Lower lobe of right lung (tissue), 2 donors: ENCODE measurements around the gene ERCC3. TPM values are rescaled to one million over a fixed set of nuclear protein-coding genes. Genes with fewer than 3 reads are reported as not detected.

Experiments used
- ATAC-seq, 2 donors: fragments of 200-7000 bp; cut with Tn5 transposase; one replicate each; pipeline ENCODE4 v1.9.1; 2020 to 2022; ENCODE audit warnings: mild to moderate bottlenecking in 2 of 2, moderate library complexity in 2 of 2
- DNase-seq: peaks from one replicate; pipeline ENCODE4 v3.0.0-alpha.2; 2020
- H3K27ac ChIP-seq: fragments of 200-600 bp; one replicate; pipeline ENCODE4 v1.8.0; 2022
- H3K27me3 ChIP-seq: fragments of 200-600 bp; one replicate; pipeline ENCODE4 v1.8.0; 2022; ENCODE audit warnings: low read depth
- H3K36me3 ChIP-seq: fragments of 200-600 bp; one replicate; pipeline ENCODE4 v1.8.0; 2022; ENCODE audit warnings: mild to moderate bottlenecking
- H3K4me1 ChIP-seq: fragments of 200-600 bp; one replicate; pipeline ENCODE4 v1.8.0; 2022
- H3K4me3 ChIP-seq: fragments of 200-600 bp; one replicate; pipeline ENCODE4 v1.8.0; 2022; ENCODE audit warnings: mild to moderate bottlenecking
- H3K9me3 ChIP-seq: fragments of 200-600 bp; one replicate; pipeline ENCODE4 v1.8.0; 2022
- intact Hi-C: fragments of 100-400 bp; cut with DNase I; formaldehyde crosslinking; loops from one replicate; pipeline ENCODE4 v1.11.0; 2022
- total RNA-seq: library from RNA; stranded (reverse); fragmentation: NEBNext Ultra II Directional; extraction: Animal tissue kit (Norgen Biotek cat#: 25700); gene quantifications from one replicate; pipeline ENCODE4 v1.2.1, GENCODE V29; 2021
- TF ChIP-seq, protein P1 (sequence below): fragments of 200-600 bp; IDR thresholded peaks from one replicate; pipeline ENCODE4 v1.8.0; 2022; ENCODE audit warnings: antibody characterized with exemption, mild to moderate bottlenecking
- donor health status: DM: no; HTN: yes; CAD: no; lungs with severe emphysema.

Gene ERCC3
- total RNA-seq, 1 donor from 2014 or later = 34.7 TPM

DNA sequence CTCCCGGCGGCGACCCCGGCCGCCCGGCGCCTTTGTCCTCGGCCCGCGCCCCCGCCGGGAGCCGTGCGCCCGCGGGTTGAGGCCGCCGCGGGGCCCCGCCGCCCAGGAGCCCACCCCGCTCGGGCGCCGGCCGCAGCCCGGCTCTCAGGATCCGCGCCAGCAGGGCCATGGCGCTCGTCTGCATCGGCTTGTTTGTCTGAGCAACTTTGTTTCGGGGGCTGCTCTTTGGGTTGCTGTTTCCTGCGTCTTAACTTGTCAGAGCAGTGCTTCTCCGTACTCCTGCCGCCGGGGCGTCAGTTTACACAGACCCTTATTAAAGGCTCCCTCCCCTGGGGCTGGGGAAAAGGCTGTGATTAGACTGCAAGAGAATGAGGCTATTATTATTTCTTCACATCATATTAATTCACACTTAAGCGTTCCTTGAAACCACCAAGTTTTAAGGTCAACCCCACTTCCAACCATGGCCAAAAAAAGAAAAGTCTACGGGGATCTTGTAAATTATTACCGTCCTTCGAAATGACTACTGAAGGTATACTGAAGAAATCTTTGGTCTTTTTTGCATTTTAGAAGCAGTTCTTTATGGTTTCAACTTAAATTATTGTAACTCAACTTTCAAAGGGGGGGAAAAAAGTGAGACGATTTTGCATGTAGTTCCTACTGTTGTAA lies 73.7 kb downstream of the ERCC3 start, which contains the start of gene CYP27C1:
TSS of gene CYP27C1 (minus strand) at position 198 of the 666 bp plus-strand sequence. CDS start at position 169, 29 bp downstream.
- peaks cover 57% of the 10 kb centered on the region for H3K27me3 ChIP-seq
- intact Hi-C loops = no loop called here
- no peaks in the 10 kb centered on the region for H3K9me3 ChIP-seq
- peak within 1 kb of the TSS; percentile 49 for H3K4me3 ChIP-seq
- ATAC-seq = peak; percentile 21 to 45
- no peak within 1 kb of the TSS for H3K27ac ChIP-seq
- TF ChIP-seq, protein P1, sequence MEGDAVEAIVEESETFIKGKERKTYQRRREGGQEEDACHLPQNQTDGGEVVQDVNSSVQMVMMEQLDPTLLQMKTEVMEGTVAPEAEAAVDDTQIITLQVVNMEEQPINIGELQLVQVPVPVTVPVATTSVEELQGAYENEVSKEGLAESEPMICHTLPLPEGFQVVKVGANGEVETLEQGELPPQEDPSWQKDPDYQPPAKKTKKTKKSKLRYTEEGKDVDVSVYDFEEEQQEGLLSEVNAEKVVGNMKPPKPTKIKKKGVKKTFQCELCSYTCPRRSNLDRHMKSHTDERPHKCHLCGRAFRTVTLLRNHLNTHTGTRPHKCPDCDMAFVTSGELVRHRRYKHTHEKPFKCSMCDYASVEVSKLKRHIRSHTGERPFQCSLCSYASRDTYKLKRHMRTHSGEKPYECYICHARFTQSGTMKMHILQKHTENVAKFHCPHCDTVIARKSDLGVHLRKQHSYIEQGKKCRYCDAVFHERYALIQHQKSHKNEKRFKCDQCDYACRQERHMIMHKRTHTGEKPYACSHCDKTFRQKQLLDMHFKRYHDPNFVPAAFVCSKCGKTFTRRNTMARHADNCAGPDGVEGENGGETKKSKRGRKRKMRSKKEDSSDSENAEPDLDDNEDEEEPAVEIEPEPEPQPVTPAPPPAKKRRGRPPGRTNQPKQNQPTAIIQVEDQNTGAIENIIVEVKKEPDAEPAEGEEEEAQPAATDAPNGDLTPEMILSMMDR = no peak
- H3K4me1 ChIP-seq = peaks cover 15% of the 10 kb centered on the region
- no peak for DNase-seq
- H3K36me3 ChIP-seq = no peaks in the 10 kb centered on the region

DNA sequence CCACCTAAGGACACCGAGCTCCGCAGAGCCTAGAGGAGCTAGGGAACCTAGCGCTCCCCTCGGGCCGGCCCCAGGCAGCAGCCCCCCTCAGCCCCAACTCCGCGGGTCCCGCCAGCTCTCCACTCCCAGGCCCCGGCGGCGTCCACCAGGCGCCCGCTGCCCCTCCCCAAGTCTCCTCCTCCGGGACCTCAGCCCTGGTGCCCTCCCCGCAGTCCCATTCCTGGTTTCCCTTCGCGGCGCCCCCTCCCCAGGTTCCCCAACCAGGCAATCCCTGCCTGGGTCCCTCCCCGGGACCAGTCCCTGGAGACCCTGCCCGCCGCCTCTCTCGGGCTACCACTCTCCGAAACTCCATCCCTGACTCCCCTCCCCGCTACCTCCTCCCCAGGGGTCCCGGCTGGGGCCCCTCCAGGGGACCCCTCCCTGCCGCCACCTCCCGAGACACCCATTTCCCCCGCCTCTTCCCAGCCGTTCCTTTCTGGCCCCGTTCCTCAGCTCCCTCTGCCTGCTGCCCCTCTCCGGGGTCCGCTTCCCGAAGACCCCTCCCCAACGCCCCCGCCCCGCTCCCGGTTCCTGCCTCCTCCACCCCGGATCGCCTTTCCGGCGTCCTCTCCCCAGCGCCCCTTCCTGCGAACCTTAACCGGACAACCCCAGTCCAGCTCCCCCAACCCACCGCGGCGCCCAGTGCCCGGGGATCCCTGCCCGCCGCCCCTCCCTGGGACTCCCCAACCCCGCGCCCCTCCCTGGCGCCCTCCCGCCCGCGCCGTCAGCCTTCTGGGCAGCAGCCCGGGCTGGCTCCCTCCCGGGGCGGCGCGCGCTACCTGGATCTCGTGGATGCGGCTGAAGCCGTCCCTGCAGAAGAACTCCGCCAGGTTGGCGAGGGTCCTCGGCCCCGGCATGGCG lies 74.5 kb downstream of the ERCC3 start:
- H3K27me3 ChIP-seq = peaks cover 57% of the 10 kb centered on the region
- TF ChIP-seq, protein P1 = no peak
- no peaks in the 10 kb centered on the region for H3K36me3 ChIP-seq
- H3K27ac ChIP-seq = no peak overlapping the region
- DNase-seq (no peak), ATAC-seq (peak; percentile 55 to 66)
- intact Hi-C loops = no loop called here
- H3K4me3 ChIP-seq = peak overlapping the region; percentile 49
- H3K9me3 ChIP-seq = no peaks in the 10 kb centered on the region
- H3K4me1 ChIP-seq = peaks cover 15% of the 10 kb centered on the region

DNA sequence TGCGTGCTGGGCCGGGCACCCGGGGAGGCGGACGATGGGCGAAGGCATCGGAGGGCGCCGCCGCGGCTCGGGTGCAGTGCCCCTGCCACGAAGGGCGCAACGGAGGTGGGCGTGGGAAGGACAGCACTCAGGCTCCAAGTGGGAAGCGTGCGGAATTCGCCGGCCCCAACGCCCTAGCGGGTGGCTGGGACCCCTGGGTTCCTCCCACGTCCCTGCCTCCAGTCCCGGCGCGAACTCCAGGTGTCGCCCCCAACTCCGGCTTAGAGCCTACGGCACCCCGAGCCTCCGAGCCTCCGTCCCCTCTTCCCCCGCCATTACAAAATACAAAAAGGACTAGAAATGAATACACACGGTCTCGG lies 75.2 kb downstream of the ERCC3 start:
- Histone ChIP-seq H3K27me3 (peaks cover 57% of the 10 kb centered on the region), H3K9me3 (no peaks in the 10 kb centered on the region), H3K36me3 (no peaks in the 10 kb centered on the region), H3K4me3 (peak overlapping the region; percentile 49), H3K4me1 (peaks cover 15% of the 10 kb centered on the region), H3K27ac (no peak overlapping the region)
- TF ChIP-seq, protein P1 = no peak
- intact Hi-C loops = no loop called here
- DNase-seq (no peak), ATAC-seq (peak; percentile 13 to 32)

DNA sequence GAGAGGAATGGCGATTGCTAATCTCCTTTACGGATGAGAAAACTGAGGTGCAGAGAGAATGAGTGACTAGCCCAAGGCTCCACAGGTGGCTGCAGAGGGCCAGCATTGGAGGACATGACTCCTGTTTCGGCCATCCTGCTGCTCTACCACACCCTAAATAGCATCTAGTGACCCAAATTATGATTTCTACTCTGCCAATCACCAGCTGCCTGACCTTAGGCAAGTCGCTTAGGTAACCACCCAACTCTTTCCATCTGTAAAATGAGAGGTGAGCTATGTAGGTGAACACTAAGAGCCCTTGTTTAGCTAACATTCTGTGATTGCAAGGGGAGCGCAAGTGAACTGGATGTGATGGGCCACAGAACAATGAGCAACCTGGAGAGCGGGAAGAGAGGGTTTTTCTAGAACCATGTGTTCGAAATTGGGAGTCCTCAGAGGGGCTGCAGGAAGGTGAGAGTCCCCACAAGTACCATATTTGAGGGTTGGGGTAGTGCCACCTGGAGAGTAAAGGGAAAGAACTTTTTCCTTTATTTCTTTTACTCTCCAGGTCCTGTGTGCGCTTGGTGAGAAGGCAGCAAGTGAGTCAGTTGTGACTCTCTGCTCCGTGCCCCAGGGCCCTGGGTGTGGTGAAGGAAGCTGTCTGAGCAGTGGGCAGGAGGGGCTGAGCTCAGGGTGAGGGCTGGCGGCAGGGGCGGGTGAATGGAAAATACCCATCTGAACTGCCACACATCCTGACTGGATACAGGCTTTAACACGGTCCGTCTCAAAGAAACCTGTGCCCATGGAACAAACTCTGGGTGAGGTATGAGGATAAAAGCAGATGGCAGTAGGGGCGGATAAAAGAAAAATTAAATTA lies 76.2 kb downstream of the ERCC3 start:
- H3K4me3 ChIP-seq = no peak overlapping the region
- no peaks in the 10 kb centered on the region for H3K36me3 ChIP-seq
- ATAC-seq (peak in 1 of 2 donors; percentile 49), DNase-seq (no peak)
- TF ChIP-seq, protein P1 = no peak
- H3K27ac ChIP-seq = no peak overlapping the region
- peaks cover 15% of the 10 kb centered on the region for H3K4me1 ChIP-seq
- H3K9me3 ChIP-seq = peaks cover 4% of the 10 kb centered on the region
- intact Hi-C loops = no loop called here
- peaks cover 52% of the 10 kb centered on the region for H3K27me3 ChIP-seq

DNA sequence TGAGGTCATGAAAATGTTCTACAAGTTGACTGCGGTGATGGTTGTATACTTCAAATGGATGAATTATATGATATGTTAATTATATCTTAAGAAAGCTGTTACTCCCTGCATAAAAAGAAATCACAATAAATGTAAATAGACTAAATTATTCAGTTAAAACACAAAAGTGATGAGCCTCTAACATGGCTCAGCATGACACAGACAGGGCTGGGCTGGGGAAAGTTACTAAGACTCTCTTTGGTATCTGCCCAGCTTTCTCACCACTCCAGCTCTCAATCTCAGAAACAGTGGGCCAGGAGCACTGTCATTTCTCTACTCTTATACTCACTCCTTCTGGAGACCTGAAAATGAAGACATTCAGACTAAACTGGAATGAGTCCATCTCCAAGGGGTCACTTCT lies 77.4 kb downstream of the ERCC3 start:
- intact Hi-C loops = no loop called here
- Histone ChIP-seq H3K27ac (no peak overlapping the region), H3K9me3 (peaks cover 4% of the 10 kb centered on the region), H3K27me3 (peaks cover 41% of the 10 kb centered on the region), H3K4me1 (peaks cover 15% of the 10 kb centered on the region), H3K36me3 (no peaks in the 10 kb centered on the region), H3K4me3 (no peak overlapping the region)
- DNase-seq (no peak), ATAC-seq (no peak)
- TF ChIP-seq, protein P1 = no peak
